ENCODE measurements around the gene NPTXR.

NPTXR gene

DNA sequence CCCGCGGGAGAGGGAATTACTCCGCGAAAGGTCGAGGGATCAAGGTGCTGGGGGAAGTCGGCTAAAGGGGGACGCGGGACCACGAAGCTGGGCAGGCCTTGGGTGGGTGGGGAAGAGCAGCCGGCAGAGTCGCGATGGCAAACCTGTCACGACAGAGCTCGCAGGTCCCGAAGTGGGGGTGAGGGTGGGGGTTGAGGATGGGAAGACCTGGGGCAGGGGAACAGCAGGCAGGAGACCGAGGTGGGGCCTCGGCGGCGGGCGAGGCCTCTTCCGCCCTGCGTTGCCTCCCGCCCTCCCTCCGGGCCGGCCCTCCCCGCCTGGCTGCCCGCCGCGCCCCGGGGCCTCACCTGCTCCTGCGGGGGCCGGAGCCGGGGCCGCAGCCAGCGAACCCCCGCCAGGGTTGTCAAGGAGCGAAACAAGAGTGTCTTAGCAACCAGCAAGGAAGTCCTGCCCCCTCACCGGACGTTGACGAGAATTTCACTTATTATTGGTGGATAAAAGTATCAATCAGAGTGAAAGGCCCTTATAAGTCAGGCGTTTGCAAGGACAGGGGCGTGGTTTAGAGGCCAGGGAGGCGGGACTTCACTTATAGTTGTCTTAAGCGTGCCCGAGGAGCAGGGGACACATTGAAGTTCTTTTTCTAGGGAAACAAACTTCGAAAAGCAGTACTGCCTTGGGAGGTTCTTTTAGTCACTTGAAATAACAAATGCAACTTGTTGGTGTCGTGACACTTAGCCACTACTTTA, 49.9 kb downstream of the NPTXR start, which contains the start of gene DNAL4:
Gene DNAL4 (minus strand): TSS at position 423 of the 746 bp plus-strand sequence. CDS start 11,412 bp downstream, outside the sequence.
- DNase-seq (ENCODE audit: low spot score): peak; percentile 96

DNA sequence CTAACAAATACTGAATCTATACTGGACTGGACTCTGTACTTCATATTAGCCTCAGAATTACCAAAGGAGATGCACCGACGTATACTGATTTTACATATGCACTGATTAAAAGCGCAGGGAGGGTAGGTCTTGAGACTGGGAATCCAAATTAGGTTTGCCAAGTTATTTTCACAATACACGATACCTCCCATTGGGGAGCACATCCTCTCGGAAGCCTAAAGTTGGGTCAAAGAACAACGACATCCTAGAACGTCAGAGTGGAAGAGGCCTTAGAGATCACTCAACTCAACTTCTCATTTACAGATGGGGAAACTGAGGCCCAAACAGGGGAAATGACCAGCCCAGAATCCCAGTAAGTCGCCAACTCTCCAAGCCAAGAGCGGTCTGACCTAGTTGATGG, 50.5 kb downstream of the NPTXR start:
- DNase-seq (ENCODE audit: low spot score): no peak

DNA sequence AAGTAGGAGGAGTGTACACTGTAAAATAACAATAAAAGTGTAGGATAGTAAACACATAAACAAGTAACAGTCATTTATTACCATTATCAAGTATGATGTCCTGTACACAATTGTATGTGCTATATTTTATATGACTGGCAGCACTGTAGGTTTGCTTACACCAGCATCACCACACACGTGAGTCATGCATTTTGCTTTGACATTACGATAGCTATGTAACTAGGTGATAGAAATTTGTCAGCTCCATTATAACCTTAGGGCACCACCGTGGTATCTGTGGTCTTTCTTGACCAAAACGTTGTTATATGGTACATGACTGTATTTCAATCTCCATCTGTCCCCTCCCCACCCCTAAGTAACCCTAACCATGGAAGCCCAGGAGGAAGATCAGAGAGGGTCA, 51.0 kb downstream of the NPTXR start:
- DNase-seq (ENCODE audit: low spot score): no peak

DNA sequence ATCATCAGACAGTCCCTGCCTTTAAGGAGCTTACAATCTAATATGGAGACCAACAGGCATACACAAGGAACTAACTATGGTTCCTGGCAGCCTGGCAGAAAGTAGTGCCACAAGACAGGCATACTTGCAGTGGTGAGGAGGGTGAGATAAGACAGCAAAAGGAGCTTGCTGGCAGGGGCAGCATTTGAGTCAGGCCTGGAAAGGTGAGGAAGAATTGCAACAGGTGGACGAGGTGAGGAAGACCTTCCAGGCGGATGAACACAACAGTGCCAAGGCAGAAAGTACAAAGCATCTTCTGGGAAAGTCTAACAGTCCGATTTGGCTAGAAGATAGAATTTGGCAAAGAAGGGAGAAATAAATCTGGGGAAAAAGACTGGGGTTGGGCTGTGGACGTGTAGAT, 54.2 kb downstream of the NPTXR start:
- no peak for DNase-seq (ENCODE audit: low spot score)

DNA sequence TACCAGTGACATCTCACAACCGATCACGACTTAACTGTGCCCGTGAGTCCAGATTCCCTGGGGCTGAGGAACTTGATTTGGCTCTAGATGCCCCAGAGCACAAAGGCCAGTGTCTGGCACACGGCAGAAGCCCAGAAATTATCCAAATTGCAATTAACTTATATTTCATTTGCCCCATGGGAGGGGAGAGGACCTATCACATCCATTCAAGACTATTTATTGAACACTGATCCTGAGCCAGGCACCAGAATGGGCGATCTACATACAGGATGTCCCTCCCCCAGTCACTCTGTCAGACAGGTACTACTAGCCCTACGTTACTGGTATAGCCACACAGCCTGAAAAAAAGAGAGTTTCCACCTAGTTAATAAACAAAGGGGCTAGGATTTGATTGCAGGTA, 55.0 kb downstream of the NPTXR start:
- DNase-seq (ENCODE audit: low spot score): no peak

DNA sequence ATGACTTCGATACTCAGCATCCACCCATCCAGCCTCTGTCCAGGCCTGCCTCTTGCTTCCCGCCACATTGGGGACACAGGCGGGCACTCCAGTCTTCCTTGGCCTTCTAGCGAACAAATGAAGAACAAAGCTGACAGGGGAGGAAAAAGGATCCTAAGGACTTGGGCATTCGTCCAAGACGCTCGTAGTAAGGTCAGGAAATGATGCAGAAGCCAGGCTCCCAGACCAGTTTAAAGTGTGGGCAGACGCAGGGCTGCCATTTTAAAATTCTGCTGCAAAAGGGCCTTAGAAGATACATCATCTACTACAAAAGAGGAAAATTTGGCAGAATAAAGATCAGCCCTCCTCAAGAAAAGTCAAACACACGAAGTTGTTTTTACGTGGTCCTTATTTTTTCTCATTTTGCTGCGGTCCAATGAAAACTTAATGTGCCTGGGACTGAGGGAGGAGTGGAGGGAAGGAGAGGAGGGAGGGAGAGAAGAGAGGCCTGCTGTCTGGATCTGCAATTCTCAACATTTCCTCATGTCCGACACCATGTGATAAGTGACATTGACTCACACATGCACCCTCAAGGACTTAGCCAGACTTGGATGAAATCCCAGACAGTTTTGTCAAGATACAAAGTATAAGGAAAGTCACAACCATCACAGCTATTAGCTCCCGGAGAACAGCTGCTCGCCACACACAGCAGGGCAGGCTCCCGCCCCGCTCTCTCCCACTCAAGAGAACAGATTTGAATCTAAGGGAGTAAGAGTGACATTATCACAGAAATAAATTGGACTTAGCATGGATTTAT, 55.6 kb downstream of the NPTXR start:
- DNase-seq (ENCODE audit: low spot score): peak; percentile 82

DNA sequence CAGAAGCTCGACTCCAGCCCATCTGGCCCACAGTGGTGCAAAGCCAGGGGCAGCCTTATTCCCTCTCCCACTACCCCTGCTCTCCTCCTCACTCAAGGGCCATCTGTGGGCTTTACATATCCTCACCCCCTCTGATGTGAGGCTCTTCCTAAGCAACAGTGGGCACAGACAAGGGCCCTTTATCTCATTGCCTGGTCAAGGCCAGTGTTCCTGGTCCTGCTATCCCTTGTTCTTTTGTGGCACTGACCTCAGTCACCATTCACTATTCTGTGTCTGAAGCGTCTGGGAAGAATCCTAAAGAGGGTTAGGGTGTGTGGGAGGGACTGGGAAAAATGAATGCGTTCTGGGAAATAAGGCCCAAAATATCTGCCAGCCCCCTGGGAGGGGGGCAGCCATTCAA, 57.2 kb downstream of the NPTXR start:
- no peak for DNase-seq (ENCODE audit: low spot score)

DNA sequence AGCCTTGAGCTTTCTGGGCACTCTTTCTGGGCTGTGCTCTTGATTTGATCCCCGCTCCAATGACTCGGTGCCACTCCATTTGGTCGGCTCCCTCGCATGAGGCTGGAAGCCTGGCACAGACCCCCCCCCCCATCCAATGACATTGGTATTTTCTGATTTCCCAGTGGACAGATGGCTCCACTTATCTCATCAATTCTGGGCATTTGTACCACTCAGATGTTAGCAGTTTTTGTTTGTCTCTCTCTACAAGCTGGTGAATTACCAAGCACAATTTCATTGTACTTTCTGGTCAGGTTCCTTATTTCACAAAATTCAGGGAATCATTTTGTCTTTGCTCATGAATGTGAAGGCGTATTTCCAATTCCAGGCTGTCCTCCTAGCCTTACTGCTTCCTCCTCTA, 59.0 kb downstream of the NPTXR start:
- DNase-seq (ENCODE audit: low spot score): no peak

DNA sequence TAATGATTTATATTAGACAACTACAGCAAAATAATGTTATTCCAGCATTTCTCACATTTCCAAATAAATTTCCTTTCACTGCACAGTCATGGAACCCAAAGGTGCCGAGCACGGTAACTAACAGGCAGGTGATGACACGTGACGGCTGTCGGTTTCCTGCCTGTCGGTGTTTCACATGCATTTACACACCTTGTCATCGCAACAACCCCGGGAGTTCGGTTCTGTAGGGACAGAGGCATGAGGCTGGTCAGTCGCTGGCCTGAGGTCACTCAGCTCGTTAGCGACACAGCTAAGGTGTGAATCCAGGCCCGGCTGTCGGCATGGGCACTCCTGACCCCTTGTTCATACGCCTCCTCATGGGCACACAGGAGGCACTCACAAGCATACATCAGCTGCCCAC, 59.8 kb downstream of the NPTXR start:
- no peak for DNase-seq (ENCODE audit: low spot score)

DNA sequence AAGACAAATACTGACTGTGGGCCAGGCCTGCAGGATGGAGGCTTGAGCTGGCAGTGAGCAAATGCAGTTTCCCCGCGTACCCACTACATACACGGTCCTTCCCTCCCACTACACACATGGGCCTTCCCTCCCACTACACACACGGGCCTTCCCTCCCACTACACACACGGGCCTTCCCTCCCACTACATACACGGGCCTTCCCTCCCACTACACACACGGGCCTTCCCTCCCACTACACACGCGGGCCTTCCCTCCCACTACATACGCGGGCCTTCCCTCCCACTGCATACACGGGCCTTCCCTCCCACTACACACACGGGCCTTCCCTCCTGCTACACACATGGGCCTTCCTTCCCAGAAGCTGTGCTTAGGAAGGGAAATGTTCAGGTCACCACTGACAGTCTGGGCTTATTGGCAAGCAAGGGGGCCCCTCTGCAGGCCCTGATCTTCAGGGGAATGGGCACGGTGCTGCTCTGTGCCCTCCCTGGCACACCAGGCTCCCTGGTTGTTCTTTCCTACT, 60.7 kb downstream of the NPTXR start:
- no peak for DNase-seq (ENCODE audit: low spot score)

DNA sequence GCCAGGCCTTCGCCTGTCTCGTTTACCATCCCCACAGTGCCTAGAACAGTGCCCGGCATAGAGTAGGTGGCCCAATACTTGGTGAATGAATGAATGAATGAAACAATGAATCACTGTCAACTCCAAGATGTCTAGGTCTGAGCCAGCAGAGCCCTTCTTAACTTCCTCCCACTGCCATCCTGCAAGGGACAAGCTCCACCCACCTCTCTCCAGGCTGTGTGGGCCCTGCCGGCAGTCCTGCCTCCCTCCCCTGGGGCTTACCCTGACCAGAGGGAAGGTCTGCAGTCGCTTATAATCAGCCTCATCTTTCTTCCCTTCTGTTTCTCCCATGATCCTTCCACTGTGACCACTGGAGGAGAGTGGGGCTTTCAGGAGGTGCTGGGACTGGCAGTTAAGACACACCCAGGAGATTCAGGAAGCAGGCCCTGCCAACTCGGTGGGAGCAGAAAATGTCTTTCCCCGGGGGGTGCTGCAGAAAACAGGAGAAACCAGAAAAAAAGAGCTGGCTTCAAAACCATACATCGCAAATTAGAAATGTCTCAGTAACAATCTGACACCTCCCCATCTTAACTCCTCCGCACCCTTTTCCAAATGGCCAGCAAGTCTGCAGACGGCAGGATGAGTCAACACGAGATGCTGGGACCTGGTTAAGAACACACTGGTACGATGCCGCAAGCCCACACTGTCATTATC, 61.3 kb downstream of the NPTXR start:
- DNase-seq (ENCODE audit: low spot score): no peak

DNA sequence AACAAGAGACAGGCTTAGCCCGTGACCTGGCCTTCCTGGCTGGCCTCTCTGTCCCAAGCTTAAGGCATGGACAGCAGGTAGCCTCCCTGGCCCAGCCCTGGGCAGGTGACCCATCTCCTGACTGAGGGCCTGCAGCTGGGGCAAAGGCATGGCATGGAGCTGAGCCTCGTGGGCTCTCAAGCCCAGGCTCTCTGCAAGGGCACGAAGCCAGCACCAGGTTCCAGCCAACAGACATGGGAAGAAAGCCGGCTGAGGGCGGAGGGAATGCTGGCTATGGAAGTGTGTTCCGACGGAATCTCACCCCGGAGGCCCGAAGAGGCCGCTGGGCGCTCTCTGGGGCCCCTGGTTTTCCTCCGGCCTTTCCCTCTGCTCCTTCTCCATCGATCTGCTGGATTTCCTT, 62.8 kb downstream of the NPTXR start:
- DNase-seq (ENCODE audit: low spot score): no peak

DNA sequence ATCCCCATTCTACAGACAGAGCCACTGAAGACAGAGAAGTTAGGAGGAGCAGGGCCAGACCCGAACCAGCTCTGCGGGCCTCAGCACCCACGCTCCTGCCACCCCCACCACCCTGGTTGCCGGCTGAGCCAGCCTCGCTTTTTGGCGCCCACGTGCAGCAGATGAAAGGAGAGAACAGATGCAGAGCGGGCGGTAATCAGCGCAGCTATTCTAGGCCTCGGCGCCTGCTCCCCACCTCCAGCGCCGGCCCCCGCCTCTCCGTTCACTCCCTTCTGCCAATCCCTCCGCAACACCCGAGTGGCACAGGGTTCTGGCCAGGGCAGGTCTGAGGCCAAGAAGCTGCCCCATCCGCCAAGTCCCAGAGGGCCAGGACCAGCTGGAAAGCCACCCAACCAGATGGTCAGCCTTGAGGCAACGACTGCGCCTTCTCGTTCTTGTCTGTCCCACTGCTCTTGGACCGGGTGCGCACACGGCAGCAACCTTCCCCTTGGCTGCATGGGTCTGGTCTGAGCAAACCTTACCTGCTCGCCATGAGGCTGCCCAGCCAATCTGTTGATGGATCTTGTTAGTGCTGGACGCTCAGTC, 66.6 kb downstream of the NPTXR start:
- no peak for DNase-seq (ENCODE audit: low spot score)

DNA sequence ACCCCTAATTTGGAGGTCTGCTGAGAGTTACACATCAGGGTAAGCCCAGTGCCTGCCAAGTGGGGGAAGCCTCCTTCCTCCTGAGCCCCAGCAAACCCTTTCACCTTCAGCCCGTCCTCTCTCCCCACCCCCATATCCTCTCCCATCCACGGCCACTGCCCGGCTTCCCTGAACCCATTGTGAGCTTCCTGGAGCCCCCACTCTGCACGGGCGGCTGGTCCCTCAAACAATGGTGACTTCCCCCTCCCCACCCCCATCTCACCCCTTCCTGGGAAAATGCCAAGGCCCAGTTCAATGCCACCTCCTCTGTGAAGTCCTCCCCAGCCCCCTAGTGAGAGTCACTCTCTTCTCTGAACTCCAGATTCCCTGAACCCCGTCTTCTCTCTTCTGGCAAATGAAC, 67.7 kb downstream of the NPTXR start:
- no peak for DNase-seq (ENCODE audit: low spot score)

DNA sequence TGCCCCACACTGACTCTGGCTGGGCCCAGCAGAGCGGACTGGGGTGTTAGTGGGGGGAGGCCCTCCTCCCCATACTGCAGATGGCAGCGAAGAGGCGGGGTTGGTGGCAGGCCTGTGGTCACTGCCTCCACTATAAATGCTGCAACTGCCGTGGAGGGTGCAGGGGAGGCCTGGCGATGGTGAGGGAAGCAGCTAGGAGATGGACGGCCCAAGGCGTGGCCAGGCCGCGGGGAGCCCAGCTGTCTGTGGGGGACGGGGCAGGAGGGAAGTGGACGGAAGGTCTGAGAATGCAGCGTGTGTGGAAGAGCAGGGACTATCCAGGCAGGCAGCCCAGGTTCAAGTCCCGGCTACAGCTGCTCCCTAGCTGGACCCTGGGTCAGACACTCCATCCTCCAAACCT, 68.2 kb downstream of the NPTXR start:
- no peak for DNase-seq (ENCODE audit: low spot score)

DNA sequence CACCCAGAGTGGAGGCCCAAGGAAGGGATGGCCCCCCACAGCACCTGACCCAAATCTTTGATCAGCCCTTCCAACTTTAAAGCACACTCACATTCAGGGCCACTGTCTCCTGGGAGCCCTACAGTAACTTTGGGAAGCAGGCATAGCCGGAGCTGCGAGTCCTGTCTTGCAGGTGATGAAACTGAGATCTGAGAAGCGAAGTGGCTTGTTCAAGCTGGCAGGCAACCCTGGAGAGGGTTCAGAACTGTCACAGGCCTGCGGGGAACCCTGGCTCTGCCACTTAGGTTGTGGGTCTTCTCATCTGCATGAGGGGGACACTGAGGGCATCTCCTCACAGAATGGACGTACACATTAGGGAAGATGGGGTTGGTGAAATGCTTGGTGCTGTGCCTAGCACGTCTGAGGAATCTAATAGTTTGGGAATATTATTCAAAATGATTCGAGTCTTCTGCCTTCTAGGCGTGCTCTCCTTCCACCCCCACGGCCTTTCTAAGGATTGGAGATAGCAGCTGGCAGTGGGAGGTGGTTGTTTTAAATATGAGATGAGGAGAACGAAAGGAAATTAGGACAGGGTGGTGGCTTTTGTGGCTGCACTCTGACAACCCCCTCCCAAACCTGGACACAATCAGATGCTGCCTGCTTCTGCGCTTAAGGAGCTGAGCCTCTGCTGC, 69.2 kb downstream of the NPTXR start:
- DNase-seq (ENCODE audit: low spot score): no peak

DNA sequence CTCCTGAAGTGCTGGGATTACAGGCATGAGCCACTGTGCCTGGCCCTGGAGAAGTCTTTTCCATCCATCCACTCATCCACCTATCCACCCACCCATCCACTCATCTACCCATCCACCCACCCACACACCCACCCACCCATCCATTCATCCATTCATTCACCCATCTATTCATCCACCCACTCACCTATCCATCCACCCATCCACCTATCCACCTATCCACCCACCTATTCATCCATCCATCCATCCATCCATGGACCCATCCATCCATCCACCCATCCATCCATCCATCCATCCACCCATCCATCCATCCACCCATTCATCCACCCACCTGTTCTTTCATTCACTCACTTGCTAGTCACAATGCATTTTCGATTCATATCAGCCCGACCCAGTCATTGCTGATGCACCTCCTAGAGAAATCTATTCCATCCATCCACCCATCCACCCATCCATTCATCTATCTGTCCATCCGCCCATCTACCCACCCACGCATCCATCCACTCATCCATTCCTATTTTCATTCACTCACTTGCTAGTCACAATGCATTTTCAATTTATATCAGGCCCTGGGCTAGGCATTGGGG, 70.4 kb downstream of the NPTXR start:
- DNase-seq (ENCODE audit: low spot score): no peak

DNA sequence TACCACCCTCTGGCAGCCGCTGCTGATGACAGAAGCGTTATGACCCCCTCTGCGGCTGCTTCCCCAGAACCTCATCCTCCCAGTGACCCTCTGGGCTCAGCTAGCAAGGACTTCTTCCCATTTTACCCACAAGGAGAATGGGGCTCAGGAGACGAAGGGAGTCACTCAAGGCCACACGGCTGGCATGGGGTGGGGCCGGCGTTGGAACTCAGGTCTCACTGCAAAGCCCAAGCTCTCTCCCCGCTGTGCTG, 71.3 kb downstream of the NPTXR start:
- no peak for DNase-seq (ENCODE audit: low spot score)

DNA sequence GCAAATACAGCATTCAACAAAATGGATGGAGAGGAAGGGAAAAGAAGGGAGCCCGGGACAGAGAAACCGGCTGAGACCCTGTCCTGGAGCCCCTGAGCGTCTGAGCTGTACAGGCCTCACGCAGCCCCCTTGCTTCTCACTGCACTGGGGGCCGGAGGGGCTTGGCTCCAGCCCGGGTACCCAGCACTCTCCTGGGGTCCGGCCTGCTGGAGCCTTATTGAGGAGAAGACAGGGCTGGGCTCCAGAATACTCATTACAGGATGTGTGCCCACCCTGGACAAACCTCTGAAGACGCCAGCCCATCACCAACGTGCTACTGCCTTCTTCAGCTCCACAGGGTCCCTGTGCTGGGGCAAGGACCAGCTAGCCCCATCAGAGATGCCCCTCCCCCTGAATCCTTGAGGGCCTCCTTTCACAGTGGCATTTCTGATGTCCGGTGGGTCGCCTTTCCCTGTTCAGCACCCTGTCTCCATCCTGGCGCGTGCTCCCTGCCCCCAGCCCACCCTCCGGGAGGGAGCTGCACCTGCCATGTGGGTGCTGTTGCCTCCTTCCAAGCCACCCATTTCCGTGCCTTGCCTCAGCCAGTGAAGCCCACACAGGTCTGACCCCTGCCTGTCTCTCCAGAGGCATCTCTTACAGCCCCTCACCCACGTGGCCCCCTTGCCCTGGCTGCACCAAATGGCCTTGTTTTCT, 73.4 kb downstream of the NPTXR start:
- no peak for DNase-seq (ENCODE audit: low spot score)
